PC-9 (cell line): ENCODE data around the gene HERC4. TPM values are rescaled to one million over a fixed set of nuclear protein-coding genes. Genes with fewer than 3 reads are reported as not detected.

Source experiments
- BruUV-seq: library from RNA; stranded (reverse); fragments of 400-500 nt; replicated peaks from 2 replicates; lab custom pipeline; 2021; lab: Mats Ljungman, UMichigan
- CTCF ChIA-PET: fragments of 300-600 bp; sonication (Branson Sonifier 250); formaldehyde crosslinking; loops from one replicate; lab custom pipeline; 2022; ENCODE audit warnings: antibody characterized with exemption; lab: Charles Lee
- POLR2A ChIA-PET: fragments of 300-600 bp; sonication (Branson Sonifier 250); formaldehyde crosslinking; loops from one replicate; lab custom pipeline; 2022; ENCODE audit warnings: antibody characterized with exemption; ENCODE audit not compliant: unreplicated experiment; lab: Charles Lee
- DNase-seq, 2 experiments: peaks; one replicate each; pipeline versions ENCODE4 v3.0.0 to v3.0.0-alpha.2; 2015 to 2022; ENCODE audit warnings: mixed read lengths in 1 of 2
- H2AFZ ChIP-seq: fragments of 200-600 bp; sonication (generic); 2 replicates; pipeline ENCODE4 v1.8.1; 2017; ENCODE audit warnings: antibody characterized with exemption
- H3F3A ChIP-seq: fragments of 200-600 bp; sonication (generic); 2 replicates; pipeline ENCODE4 v1.8.1; 2017; ENCODE audit warnings: antibody characterized with exemption, mild to moderate bottlenecking, low read depth; ENCODE audit not compliant: insufficient read depth
- H3K27ac ChIP-seq: fragments of 200-600 bp; sonication (generic); 2 replicates; pipeline ENCODE4 v1.6.1; 2016; ENCODE audit warnings: mixed run types
- H3K27me3 ChIP-seq: fragments of 200-600 bp; sonication (generic); 2 replicates; pipeline ENCODE4 v1.6.1; 2016; ENCODE audit warnings: low read depth, mixed run types; ENCODE audit not compliant: insufficient read depth
- H3K36me3 ChIP-seq: fragments of 200-600 bp; sonication (generic); 2 replicates; pipeline ENCODE4 v1.6.1; 2016; ENCODE audit warnings: low read depth, mixed run types
- H3K4me1 ChIP-seq: fragments of 200-600 bp; sonication (generic); replicated peaks from 2 replicates; pipeline ENCODE4 v1.6.1; 2016; ENCODE audit warnings: mixed run types; ENCODE audit not compliant: insufficient read depth
- H3K4me2 ChIP-seq: fragments of 200-600 bp; sonication (generic); 2 replicates; pipeline ENCODE4 v1.6.1; 2017; ENCODE audit warnings: mixed run types
- H3K4me3 ChIP-seq: fragments of 200-600 bp; sonication (generic); 2 replicates; pipeline ENCODE4 v1.6.1; 2016; ENCODE audit warnings: mixed run types
- H3K79me2 ChIP-seq: fragments of 200-600 bp; sonication (generic); 2 replicates; pipeline ENCODE4 v1.6.1; 2017; ENCODE audit warnings: low read depth, mixed run types
- H3K9me2 ChIP-seq: fragments of 200-600 bp; sonication (generic); 2 replicates; pipeline ENCODE4 v1.8.1; 2017; ENCODE audit warnings: mild to moderate bottlenecking; ENCODE audit not compliant: insufficient read depth
- H3K9me3 ChIP-seq: fragments of 200-600 bp; sonication (generic); 2 replicates; pipeline ENCODE4 v1.8.1; 2016; ENCODE audit warnings: low read depth; ENCODE audit not compliant: insufficient read depth
- H4K20me1 ChIP-seq: fragments of 200-600 bp; sonication (generic); 2 replicates; pipeline ENCODE4 v1.8.1; 2017; ENCODE audit not compliant: insufficient read depth
- EZH2 ChIP-seq: fragments of 200-600 bp; sonication (generic); IDR thresholded peaks from 2 replicates; pipeline ENCODE4 v1.8.0; 2017; ENCODE audit warnings: antibody characterized with exemption, low read depth
- intact Hi-C: fragments of 100-400 bp; cut with micrococcal nuclease; formaldehyde crosslinking; loops from one replicate; pipeline ENCODE4 v1.10.0; 2022; ENCODE audit not compliant: unreplicated experiment
- total RNA-seq: library from RNA; stranded (reverse); gene quantifications from 2 replicates; pipeline ENCODE4 v1.2.3, GENCODE V29; 2021
- TF ChIP-seq, protein P1 (sequence below): fragments of 200-600 bp; sonication (generic); conservative IDR thresholded peaks from 2 replicates; pipeline ENCODE4 v1.6.1; 2017; ENCODE audit warnings: mixed run types, antibody characterized with exemption, mild to moderate bottlenecking, moderate library complexity

The HERC4 gene
- total RNA-seq, 1 experiment from 2014 or later: 116 TPM

GRCh38 chr10:68108653-68109052 lies 33.6 kb upstream of the HERC4 start:
- no TSS peak for BruUV-seq
- CTCF ChIA-PET: interaction anchor here (0.6 kb wide), 1 partner anchor 239 kb away, joined by 3 read pairs; no protein-coding TSS in a partner anchor
- POLR2A ChIA-PET: no interaction called here
- no peaks in the 10 kb centered on the region for H3K9me2 ChIP-seq
- peaks cover 22% of the 10 kb centered on the region for H3K4me1 ChIP-seq
- DNase-seq: no peak
- H3K27ac ChIP-seq: no peak overlapping the region
- H3K36me3 ChIP-seq: peaks cover 30% of the 10 kb centered on the region
- H3K4me2 ChIP-seq: no peak overlapping the region
- intact Hi-C loops: no loop called here
- H3K79me2 ChIP-seq: peaks cover 5% of the 10 kb centered on the region; the same call in 1 of the 2 replicates
- H2AFZ ChIP-seq: no peak overlapping the region
- TF ChIP-seq EZH2: no peak
- TF ChIP-seq, protein P1, sequence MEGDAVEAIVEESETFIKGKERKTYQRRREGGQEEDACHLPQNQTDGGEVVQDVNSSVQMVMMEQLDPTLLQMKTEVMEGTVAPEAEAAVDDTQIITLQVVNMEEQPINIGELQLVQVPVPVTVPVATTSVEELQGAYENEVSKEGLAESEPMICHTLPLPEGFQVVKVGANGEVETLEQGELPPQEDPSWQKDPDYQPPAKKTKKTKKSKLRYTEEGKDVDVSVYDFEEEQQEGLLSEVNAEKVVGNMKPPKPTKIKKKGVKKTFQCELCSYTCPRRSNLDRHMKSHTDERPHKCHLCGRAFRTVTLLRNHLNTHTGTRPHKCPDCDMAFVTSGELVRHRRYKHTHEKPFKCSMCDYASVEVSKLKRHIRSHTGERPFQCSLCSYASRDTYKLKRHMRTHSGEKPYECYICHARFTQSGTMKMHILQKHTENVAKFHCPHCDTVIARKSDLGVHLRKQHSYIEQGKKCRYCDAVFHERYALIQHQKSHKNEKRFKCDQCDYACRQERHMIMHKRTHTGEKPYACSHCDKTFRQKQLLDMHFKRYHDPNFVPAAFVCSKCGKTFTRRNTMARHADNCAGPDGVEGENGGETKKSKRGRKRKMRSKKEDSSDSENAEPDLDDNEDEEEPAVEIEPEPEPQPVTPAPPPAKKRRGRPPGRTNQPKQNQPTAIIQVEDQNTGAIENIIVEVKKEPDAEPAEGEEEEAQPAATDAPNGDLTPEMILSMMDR: no peak
- H3F3A ChIP-seq: peaks cover 30% of the 10 kb centered on the region; the same call in 1 of the 2 replicates
- no peaks in the 10 kb centered on the region for H3K27me3 ChIP-seq
- H3K4me3 ChIP-seq: no peak overlapping the region
- no peaks in the 10 kb centered on the region for H4K20me1 ChIP-seq
- no peaks in the 10 kb centered on the region for H3K9me3 ChIP-seq

DNA sequence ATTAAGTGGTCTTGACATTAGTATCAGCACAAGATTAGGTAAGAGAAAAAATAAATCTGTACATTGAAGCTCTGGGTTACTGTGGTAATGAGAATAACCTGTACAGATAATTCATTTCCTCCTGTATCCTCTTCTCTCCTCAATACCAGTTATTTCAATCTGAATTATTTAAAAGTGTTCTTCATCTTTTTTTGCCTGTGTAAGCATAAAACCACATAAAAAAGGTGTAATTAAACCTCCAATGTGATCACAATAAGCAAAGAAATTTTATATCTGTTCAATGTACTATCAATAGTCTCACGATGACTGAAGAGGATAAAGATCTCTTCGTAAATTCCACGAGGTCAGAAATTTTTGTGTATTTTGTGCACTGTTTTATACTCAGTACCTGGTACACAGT lies 33.0 kb upstream of the HERC4 start:
- Histone ChIP-seq H2AFZ (no peak overlapping the region), H3F3A (peaks cover 30% of the 10 kb centered on the region; the same call in 1 of the 2 replicates), H3K79me2 (peaks cover 7% of the 10 kb centered on the region; the same call in 1 of the 2 replicates), H3K4me1 (peaks cover 28% of the 10 kb centered on the region), H3K27me3 (no peaks in the 10 kb centered on the region), H3K36me3 (peaks cover 36% of the 10 kb centered on the region), H3K4me3 (no peak overlapping the region), H4K20me1 (no peaks in the 10 kb centered on the region), H3K9me3 (no peaks in the 10 kb centered on the region), H3K4me2 (no peak overlapping the region), H3K9me2 (no peaks in the 10 kb centered on the region), H3K27ac (no peak overlapping the region)
- TF ChIP-seq, protein P1: no peak
- no peak for TF ChIP-seq EZH2
- CTCF ChIA-PET: no interaction called here
- POLR2A ChIA-PET: no interaction called here
- intact Hi-C loops: no loop called here
- DNase-seq: no peak
- BruUV-seq: no TSS peak

GRCh38 chr10:68107651-68108050 lies 32.6 kb upstream of the HERC4 start:
- Histone ChIP-seq H3K27ac (no peak overlapping the region), H3K4me2 (no peak overlapping the region), H2AFZ (no peak overlapping the region), H3K4me1 (peaks cover 32% of the 10 kb centered on the region), H4K20me1 (no peaks in the 10 kb centered on the region), H3K9me3 (no peaks in the 10 kb centered on the region), H3K36me3 (peaks cover 40% of the 10 kb centered on the region), H3K9me2 (no peaks in the 10 kb centered on the region), H3F3A (peaks cover 30% of the 10 kb centered on the region; the same call in 1 of the 2 replicates), H3K27me3 (no peaks in the 10 kb centered on the region), H3K79me2 (peaks cover 7% of the 10 kb centered on the region; the same call in 1 of the 2 replicates), H3K4me3 (no peak overlapping the region)
- BruUV-seq: no TSS peak
- no peak for TF ChIP-seq EZH2
- TF ChIP-seq, protein P1: no peak
- POLR2A ChIA-PET: no interaction called here
- CTCF ChIA-PET: no interaction called here
- DNase-seq: no peak
- intact Hi-C loops: no loop called here
